AG09319 (cell line): ENCODE results near the gene NECAP2.

Source experiments
- DNase-seq: peaks from one replicate; pipeline ENCODE4 v3.0.0-alpha.2; 2010; ENCODE audit warnings: low read depth; ENCODE audit errors: extremely low read depth
- TF ChIP-seq, protein P1 (sequence below): IDR thresholded peaks from 2 replicates; pipeline ENCODE4 v1.5.1; 2011; ENCODE audit warnings: low read depth, mild to moderate bottlenecking, inconsistent platforms, low read length, moderate library complexity

Gene NECAP2

DNA sequence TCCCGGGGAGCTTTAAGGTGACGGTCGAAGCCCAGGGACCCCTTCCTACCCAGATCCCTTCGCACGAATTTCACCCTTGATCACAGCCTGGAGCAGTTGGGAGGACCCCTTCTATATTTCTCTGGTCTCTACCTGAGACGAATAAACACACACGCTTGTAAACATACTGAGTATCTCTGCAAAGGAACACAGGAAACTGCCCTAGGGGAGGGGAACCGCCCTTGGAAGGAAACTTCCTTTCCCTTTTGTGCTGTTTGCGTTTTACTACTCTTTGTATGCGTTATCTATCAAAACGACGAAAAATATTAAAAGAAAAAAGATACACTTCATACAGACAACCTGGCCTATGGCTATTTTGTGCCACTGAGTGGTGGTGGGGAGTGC is 750 bp downstream of the NECAP2 start:
- no peak for DNase-seq
- TF ChIP-seq, protein P1, sequence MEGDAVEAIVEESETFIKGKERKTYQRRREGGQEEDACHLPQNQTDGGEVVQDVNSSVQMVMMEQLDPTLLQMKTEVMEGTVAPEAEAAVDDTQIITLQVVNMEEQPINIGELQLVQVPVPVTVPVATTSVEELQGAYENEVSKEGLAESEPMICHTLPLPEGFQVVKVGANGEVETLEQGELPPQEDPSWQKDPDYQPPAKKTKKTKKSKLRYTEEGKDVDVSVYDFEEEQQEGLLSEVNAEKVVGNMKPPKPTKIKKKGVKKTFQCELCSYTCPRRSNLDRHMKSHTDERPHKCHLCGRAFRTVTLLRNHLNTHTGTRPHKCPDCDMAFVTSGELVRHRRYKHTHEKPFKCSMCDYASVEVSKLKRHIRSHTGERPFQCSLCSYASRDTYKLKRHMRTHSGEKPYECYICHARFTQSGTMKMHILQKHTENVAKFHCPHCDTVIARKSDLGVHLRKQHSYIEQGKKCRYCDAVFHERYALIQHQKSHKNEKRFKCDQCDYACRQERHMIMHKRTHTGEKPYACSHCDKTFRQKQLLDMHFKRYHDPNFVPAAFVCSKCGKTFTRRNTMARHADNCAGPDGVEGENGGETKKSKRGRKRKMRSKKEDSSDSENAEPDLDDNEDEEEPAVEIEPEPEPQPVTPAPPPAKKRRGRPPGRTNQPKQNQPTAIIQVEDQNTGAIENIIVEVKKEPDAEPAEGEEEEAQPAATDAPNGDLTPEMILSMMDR, result no peak

GRCh38 chr1:16442265-16442664 is 1.7 kb downstream of the NECAP2 start:
- TF ChIP-seq, protein P1, result no peak
- DNase-seq, result no peak

DNA sequence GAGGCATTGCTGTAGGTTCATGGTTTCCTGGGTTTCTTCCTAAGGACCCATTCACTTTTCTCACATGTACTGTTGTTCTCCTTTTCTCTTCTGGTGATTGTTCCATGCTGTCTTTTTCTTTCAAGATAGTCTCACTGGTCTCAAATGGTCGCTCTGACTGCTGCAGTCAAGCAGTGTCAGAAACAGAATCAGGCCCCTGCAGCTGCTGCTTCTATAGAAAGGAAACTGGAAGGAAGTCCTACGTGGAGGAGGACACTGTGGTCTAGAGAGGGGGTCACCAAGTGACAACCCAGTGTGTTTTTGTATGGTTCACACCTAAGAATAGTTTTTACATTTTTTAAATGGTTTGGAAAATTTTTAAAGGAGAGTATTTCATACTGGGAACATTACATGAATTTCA is 2.4 kb downstream of the NECAP2 start:
- TF ChIP-seq, protein P1, result no peak
- no peak for DNase-seq

DNA sequence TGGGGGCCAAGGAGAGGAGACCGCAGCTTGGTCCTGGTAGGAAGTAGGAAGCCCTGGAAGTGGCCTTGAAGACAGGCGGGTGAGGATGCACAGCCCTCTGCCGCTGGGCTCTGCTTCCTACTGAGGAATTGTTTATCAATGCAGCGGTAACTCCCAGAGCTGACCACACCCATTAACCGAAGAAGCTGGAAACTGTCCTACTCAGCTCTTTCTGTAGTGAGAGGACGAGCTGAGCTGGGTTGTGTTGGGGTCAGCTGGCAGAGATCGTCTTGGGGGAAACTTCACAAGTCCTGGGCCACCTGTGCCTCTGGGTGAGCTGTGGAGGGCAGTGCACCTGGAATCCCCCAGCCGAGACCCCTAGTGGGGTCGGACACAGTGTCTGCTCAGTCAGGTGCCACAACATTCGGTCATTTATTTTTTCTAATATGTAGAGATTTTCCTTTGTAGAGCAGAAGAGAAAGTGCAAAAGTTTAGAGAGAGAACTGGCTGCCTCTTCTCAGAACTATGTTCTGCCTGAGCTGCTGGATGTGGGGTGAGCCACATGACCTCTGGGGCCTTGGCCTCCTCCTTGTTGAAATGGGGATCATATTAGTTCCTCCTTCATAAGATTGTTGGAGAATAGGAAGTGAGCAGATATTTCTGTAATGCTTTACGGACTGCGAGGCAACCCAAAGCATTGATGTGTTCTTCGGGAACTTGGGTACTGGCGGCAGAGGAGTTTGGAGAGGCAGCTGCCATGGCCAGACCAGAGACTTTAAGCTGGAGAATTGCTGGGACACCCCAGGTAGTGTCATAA is 3.6 kb downstream of the NECAP2 start:
- TF ChIP-seq, protein P1, result no peak
- DNase-seq, result no peak

DNA sequence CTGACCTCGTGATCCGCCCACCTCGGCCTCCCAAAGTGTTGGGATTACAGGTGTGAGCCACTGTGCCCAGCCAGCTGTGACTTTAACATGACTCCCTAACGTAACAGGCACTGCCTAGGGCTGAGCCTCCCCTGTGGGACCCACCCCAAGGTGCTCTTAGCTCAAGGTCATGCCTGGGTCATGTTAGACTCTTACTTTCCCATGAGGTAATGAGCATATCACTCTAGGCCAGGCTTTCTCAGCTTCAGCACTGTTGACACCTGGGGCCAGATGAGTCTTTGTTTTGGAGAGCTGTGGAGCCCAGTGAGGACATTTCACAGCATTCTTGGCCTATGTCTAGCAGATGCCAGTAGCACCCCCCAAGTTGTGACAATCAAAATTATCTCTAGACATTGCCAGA is 4.5 kb downstream of the NECAP2 start:
- TF ChIP-seq, protein P1, result no peak
- DNase-seq, result no peak

GRCh38 chr1:16446116-16446515 is 5.6 kb downstream of the NECAP2 start:
- TF ChIP-seq, protein P1, result no peak
- DNase-seq, result no peak

GRCh38 chr1:16447641-16448040 is 7.1 kb downstream of the NECAP2 start:
- TF ChIP-seq, protein P1, result no peak
- DNase-seq, result no peak
